K562 (cell line): Measurements from ENCODE around the gene ETV2. TPM values are rescaled to one million over a fixed set of nuclear protein-coding genes. Genes with fewer than 3 reads are reported as not detected.

Experiments
- ATF7 ChIP-seq: fragments of 450-650 bp; IDR thresholded peaks from 2 replicates; pipeline ENCODE4 v1.7.1; 2014; ENCODE audit warnings: mild to moderate bottlenecking, moderate library complexity
- CREM ChIP-seq: IDR thresholded peaks from 2 replicates; pipeline ENCODE4 v1.6.1; 2014; ENCODE audit warnings: antibody characterized with exemption, low read depth
- ELF1 ChIP-seq: fragments of 200-800 bp; sonication (Bioruptor generic); IDR thresholded peaks from 2 replicates; pipeline ENCODE4 v1.6.1; 2016; ENCODE audit warnings: missing genetic modification characterization, missing compliant biosample characterization
- EZH2 ChIP-seq: IDR thresholded peaks from 2 replicates; pipeline ENCODE4 v1.6.1; 2012; ENCODE audit warnings: low read depth, mild to moderate bottlenecking, inconsistent platforms, low read length, borderline replicate concordance
- GABPA ChIP-seq: fragments of 200-800 bp; sonication (Bioruptor generic); conservative IDR thresholded peaks from 2 replicates; pipeline ENCODE4 v1.6.1; 2016; ENCODE audit warnings: low read depth, missing genetic modification characterization, missing compliant biosample characterization
- POLR2G ChIP-seq: fragments of 200-400 bp; formaldehyde crosslinking; IDR thresholded peaks from 2 replicates; pipeline ENCODE4 v1.6.1; 2017; ENCODE audit warnings: low read depth, mild to moderate bottlenecking, antibody characterized with exemption, low read length, moderate library complexity
- RBFOX2 ChIP-seq: fragments of 200-400 bp; formaldehyde crosslinking; IDR thresholded peaks from 2 replicates; pipeline ENCODE4 v1.6.1; 2017; ENCODE audit warnings: low read depth, mild to moderate bottlenecking, low read length, moderate library complexity
- SIX5 ChIP-seq, 2 experiments: IDR thresholded peaks; 2 replicates each; pipeline ENCODE4 v1.6.1; 2011; ENCODE audit warnings: low read length in 2 of 2, borderline replicate concordance in 1 of 2, low read depth in 1 of 2, mild to moderate bottlenecking in 1 of 2, moderate library complexity in 1 of 2; ENCODE audit not compliant: insufficient read depth in 1 of 2
- SPI1 ChIP-seq: IDR thresholded peaks from 2 replicates; pipeline ENCODE4 v1.6.1; 2011; ENCODE audit warnings: low read depth, low read length, control low read depth, borderline replicate concordance
- TBL1XR1 ChIP-seq, 2 experiments: IDR thresholded peaks; 2 replicates each; pipeline ENCODE4 v1.6.1; 2012; ENCODE audit warnings: improper control_type of control experiment in 2 of 2, low read length in 2 of 2, mild to moderate bottlenecking in 1 of 2
- ZBTB7A ChIP-seq: IDR thresholded peaks from 2 replicates; pipeline ENCODE4 v1.6.1; 2011; ENCODE audit warnings: low read depth, mild to moderate bottlenecking, low read length, moderate library complexity, borderline replicate concordance; ENCODE audit not compliant: control insufficient read depth
- ZNF24 ChIP-seq: fragments of 450-650 bp; IDR thresholded peaks from 2 replicates; pipeline ENCODE4 v1.6.1; 2016
- ZNF668 ChIP-seq: fragments of 250-450 bp; sonication (Bioruptor Pico); IDR thresholded peaks from 2 replicates; pipeline ENCODE4 v1.8.0; 2022; ENCODE audit warnings: mild to moderate bottlenecking, inconsistent platforms
- polyA plus RNA-seq, 8 experiments: library from polyadenylated mRNA; depleted of rRNA in 4 of 8; stranded (reverse) in 5 of 8; unstranded in 3 of 8; fragments of >200 nt; fragmentation: Nextera tagmentation in 2 of 8; fragmentation: Illumina TruSeq in 1 of 8; extraction: Ambion mirVana in 2 of 8; extraction: Trizol in 1 of 8; gene quantifications; 2 replicates each; pipeline versions ENCODE4 v1.2.1 to v1.2.3, GENCODE V29; 2011 to 2014; ENCODE audit warnings: inconsistent platforms in 1 of 8, missing spikeins in 1 of 8
- total RNA-seq, 7 experiments: library from RNA; depleted of rRNA in 6 of 7; stranded (reverse); fragments of >200 nt in 6 of 7; fragmentation: Illumina TruSeq in 2 of 7; extraction: Trizol in 2 of 7; gene quantifications; 2 replicates each; pipeline versions ENCODE4 v1.2.1 to v1.2.3, GENCODE V29; 2011 to 2021; ENCODE audit warnings: low replicate concordance in 1 of 7
- TF ChIP-seq, protein P1 (sequence below): sonication (generic); formaldehyde crosslinking; IDR thresholded peaks from 2 replicates; pipeline ENCODE4 v1.8.1; 2023; ENCODE audit warnings: mild to moderate bottlenecking, missing genetic modification reagents
- TF ChIP-seq, protein P2 (sequence below), 2 experiments: fragments of 250-450 bp in 1 of 2; fragments of 450-650 bp in 1 of 2; sonication (Bioruptor Pico) in 1 of 2; IDR thresholded peaks; 2 replicates each; pipeline versions ENCODE4 v1.6.1 to v1.8.0; 2016 to 2021; ENCODE audit warnings: mild to moderate bottlenecking in 2 of 2, moderate library complexity in 2 of 2, missing compliant biosample characterization in 1 of 2, missing genetic modification characterization in 1 of 2
- TF ChIP-seq, protein P3 (sequence below): fragments of 250-450 bp; sonication (Bioruptor Pico); IDR thresholded peaks from 2 replicates; pipeline ENCODE4 v1.6.1; 2021; ENCODE audit warnings: mild to moderate bottlenecking
- TF ChIP-seq, protein P4 (sequence below): sonication (generic); formaldehyde crosslinking; IDR thresholded peaks from 2 replicates; pipeline ENCODE4 v1.8.0; 2023; ENCODE audit warnings: mild to moderate bottlenecking, missing genetic modification reagents
- TF ChIP-seq, protein P5 (sequence below): fragments of 450-650 bp; IDR thresholded peaks from 2 replicates; pipeline ENCODE4 v1.6.1; 2016

ETV2 gene
- total and polyA plus RNA-seq, 9 of the 15 experiments (the other 6 are each of a cell fraction or from before 2014, with no cell fraction given): 0.11 to 3.7 (median 0.55) TPM

DNA sequence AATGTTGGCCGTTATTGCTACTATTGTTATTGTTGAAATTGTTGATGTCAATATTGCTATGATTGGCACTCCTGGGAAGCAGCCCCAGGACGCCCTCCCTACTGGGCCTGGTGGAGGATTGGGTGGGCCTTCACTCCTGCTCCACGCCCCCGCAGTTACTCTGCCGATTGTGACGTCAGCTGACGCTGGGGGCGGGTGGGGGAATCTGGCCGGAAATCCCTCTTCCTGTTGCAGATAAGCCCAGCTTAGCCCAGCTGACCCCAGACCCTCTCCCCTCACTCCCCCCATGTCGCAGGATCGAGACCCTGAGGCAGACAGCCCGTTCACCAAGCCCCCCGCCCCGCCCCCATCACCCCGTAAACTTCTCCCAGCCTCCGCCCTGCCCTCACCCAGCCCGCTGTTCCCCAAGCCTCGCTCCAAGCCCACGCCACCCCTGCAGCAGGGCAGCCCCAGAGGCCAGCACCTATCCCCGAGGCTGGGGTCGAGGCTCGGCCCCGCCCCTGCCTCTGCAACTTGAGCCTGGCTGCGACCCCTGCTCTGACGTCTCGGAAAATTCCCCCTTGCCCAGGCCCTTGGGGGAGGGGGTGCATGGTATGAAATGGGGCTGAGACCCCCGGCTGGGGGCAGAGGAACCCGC is at the start of gene ETV2 (continued):
- TF ChIP-seq, protein P1, sequence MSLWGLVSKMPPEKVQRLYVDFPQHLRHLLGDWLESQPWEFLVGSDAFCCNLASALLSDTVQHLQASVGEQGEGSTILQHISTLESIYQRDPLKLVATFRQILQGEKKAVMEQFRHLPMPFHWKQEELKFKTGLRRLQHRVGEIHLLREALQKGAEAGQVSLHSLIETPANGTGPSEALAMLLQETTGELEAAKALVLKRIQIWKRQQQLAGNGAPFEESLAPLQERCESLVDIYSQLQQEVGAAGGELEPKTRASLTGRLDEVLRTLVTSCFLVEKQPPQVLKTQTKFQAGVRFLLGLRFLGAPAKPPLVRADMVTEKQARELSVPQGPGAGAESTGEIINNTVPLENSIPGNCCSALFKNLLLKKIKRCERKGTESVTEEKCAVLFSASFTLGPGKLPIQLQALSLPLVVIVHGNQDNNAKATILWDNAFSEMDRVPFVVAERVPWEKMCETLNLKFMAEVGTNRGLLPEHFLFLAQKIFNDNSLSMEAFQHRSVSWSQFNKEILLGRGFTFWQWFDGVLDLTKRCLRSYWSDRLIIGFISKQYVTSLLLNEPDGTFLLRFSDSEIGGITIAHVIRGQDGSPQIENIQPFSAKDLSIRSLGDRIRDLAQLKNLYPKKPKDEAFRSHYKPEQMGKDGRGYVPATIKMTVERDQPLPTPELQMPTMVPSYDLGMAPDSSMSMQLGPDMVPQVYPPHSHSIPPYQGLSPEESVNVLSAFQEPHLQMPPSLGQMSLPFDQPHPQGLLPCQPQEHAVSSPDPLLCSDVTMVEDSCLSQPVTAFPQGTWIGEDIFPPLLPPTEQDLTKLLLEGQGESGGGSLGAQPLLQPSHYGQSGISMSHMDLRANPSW (CRISPR knock-in tag): no peak
- TF ChIP-seq, protein P2, sequence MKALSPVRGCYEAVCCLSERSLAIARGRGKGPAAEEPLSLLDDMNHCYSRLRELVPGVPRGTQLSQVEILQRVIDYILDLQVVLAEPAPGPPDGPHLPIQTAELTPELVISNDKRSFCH (CRISPR knock-in tag; IDR thresholded peaks at IDR 0.05): no peak
- TF ChIP-seq, protein P2 (tag; IDR thresholded peaks at IDR 0.05): no peak
- TF ChIP-seq EZH2: no peak
- no peak for TF ChIP-seq SPI1
- no peak for TF ChIP-seq ZNF668 (CRISPR knock-in tag)
- peak; percentile 79; the same call in 1 of the 2 replicates for TF ChIP-seq ATF7
- no peak for TF ChIP-seq ZNF24
- TF ChIP-seq, protein P3, sequence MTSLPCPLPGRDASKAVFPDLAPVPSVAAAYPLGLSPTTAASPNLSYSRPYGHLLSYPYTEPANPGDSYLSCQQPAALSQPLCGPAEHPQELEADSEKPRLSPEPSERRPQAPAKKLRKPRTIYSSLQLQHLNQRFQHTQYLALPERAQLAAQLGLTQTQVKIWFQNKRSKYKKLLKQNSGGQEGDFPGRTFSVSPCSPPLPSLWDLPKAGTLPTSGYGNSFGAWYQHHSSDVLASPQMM (CRISPR knock-in tag): no peak
- TF ChIP-seq TBL1XR1 (IDR thresholded peaks at IDR 0.05; ENCODE audit: low read length in 2 of 2): peak in 1 of 2 experiments; percentile 38; a peak in 1 of 4 replicates
- peak; percentile 96 for TF ChIP-seq CREM
- TF ChIP-seq ELF1: peak; percentile 60
- TF ChIP-seq SIX5 (IDR thresholded peaks at IDR 0.05; ENCODE audit: borderline replicate concordance in 1 of 2, insufficient read depth in 1 of 2, low read depth in 1 of 2, low read length in 2 of 2): no peak
- peak; percentile 61 for TF ChIP-seq GABPA (tag)
- peak; percentile 57; the same call in 1 of the 2 replicates for TF ChIP-seq RBFOX2
- TF ChIP-seq POLR2G: peak; percentile 55
- peak; percentile 98 for TF ChIP-seq ZBTB7A
- TF ChIP-seq, protein P4, sequence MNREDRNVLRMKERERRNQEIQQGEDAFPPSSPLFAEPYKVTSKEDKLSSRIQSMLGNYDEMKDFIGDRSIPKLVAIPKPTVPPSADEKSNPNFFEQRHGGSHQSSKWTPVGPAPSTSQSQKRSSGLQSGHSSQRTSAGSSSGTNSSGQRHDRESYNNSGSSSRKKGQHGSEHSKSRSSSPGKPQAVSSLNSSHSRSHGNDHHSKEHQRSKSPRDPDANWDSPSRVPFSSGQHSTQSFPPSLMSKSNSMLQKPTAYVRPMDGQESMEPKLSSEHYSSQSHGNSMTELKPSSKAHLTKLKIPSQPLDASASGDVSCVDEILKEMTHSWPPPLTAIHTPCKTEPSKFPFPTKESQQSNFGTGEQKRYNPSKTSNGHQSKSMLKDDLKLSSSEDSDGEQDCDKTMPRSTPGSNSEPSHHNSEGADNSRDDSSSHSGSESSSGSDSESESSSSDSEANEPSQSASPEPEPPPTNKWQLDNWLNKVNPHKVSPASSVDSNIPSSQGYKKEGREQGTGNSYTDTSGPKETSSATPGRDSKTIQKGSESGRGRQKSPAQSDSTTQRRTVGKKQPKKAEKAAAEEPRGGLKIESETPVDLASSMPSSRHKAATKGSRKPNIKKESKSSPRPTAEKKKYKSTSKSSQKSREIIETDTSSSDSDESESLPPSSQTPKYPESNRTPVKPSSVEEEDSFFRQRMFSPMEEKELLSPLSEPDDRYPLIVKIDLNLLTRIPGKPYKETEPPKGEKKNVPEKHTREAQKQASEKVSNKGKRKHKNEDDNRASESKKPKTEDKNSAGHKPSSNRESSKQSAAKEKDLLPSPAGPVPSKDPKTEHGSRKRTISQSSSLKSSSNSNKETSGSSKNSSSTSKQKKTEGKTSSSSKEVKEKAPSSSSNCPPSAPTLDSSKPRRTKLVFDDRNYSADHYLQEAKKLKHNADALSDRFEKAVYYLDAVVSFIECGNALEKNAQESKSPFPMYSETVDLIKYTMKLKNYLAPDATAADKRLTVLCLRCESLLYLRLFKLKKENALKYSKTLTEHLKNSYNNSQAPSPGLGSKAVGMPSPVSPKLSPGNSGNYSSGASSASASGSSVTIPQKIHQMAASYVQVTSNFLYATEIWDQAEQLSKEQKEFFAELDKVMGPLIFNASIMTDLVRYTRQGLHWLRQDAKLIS (CRISPR knock-in tag): 0 out of 2 replicates have a peak, but pooled peaks have one; percentile 40
- TF ChIP-seq, protein P5, sequence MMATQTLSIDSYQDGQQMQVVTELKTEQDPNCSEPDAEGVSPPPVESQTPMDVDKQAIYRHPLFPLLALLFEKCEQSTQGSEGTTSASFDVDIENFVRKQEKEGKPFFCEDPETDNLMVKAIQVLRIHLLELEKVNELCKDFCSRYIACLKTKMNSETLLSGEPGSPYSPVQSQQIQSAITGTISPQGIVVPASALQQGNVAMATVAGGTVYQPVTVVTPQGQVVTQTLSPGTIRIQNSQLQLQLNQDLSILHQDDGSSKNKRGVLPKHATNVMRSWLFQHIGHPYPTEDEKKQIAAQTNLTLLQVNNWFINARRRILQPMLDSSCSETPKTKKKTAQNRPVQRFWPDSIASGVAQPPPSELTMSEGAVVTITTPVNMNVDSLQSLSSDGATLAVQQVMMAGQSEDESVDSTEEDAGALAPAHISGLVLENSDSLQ: peak; percentile 95
